Psoas muscle (tissue), 8 donors: ENCODE measurements around the gene PRMT5. TPM values are rescaled to one million over a fixed set of nuclear protein-coding genes. Genes with fewer than 3 reads are reported as not detected.

Experiments
- ATAC-seq, 4 donors: fragments of 200-7000 bp; cut with Tn5 transposase; one replicate each; pipeline ENCODE4 v1.9.1; 2020; ENCODE audit warnings: moderate library complexity in 3 of 4, mild to moderate bottlenecking in 2 of 4
- DNase-seq, 2 donors: peaks; one replicate each; pipeline ENCODE4 v3.0.0-alpha.2; 2020
- H3K27ac ChIP-seq: fragments of 200-600 bp; one replicate; pipeline ENCODE4 v1.8.0; 2022
- H3K27me3 ChIP-seq, 3 donors: fragments of 200-600 bp in 1 of 3; one replicate each; pipeline versions ENCODE4 v1.6.1 to v1.8.0; 2013 to 2022; ENCODE audit warnings: low read length in 2 of 3, mild to moderate bottlenecking in 2 of 3, moderate library complexity in 1 of 3; ENCODE audit not compliant: insufficient read depth in 3 of 3
- H3K36me3 ChIP-seq, 2 donors: fragments of 200-600 bp in 1 of 2; one replicate each; pipeline versions ENCODE4 v1.6.1 to v1.8.0; 2013 to 2022; ENCODE audit warnings: low read depth in 1 of 2, mild to moderate bottlenecking in 1 of 2, moderate library complexity in 1 of 2; ENCODE audit not compliant: insufficient read depth in 1 of 2
- H3K4me1 ChIP-seq: fragments of 200-600 bp; one replicate; pipeline ENCODE4 v1.8.0; 2022
- H3K4me3 ChIP-seq: fragments of 200-600 bp; one replicate; pipeline ENCODE4 v1.8.0; 2022; ENCODE audit warnings: mild to moderate bottlenecking
- H3K9me3 ChIP-seq: fragments of 200-600 bp; one replicate; pipeline ENCODE4 v1.8.0; 2022
- CTCF ChIP-seq: fragments of 200-600 bp; IDR thresholded peaks from one replicate; pipeline ENCODE4 v1.8.0; 2022; ENCODE audit warnings: antibody characterized with exemption
- WGBS, 3 donors: extraction: QIAGEN DNeasy Blood & Tissue Kit; methylation state at CpG; one replicate each; pipeline versions ENCODE4 v1.1.6 to v1.1.7; 2013; 5-methylcytosine and 5-hydroxymethylcytosine counted together
- intact Hi-C, 2 donors: fragments of 100-400 bp; cut with DNase I; formaldehyde crosslinking; loops; one replicate each; pipeline versions ENCODE4 v1.11.0 to v1.14.2; 2022
- polyA plus RNA-seq, 3 donors: library from polyadenylated mRNA; stranded (reverse); fragments of 200-250 nt; gene quantifications; one replicate each; pipeline ENCODE4 v1.2.3, GENCODE V29; 2013
- total RNA-seq, 4 donors: library from RNA; stranded (reverse); fragmentation: NEBNext Ultra II Directional in 2 of 4; extraction: Animal tissue kit (Norgen Biotek cat#: 25700) in 2 of 4; gene quantifications; one replicate each; pipeline versions ENCODE4 v1.2.1 to v1.2.4, GENCODE V29; 2021 to 2023
- donor health status: healthy with polysubstance abuse.
- donor health status: DM: no; HTN: no; CAD: no; lungs with moderate emphysema.
- donor health status: Bipolar disorder and iron deficiency.
- donor health status: healthy.
- donor health status: DM: yes; HTN: yes; CAD: no.
- donor health status: DM: no; HTN: no; CAD: no.
- donor health status: DM: no; HTN: no; CAD: no.
- donor health status: DM: yes; HTN: yes; CAD: no.

The PRMT5 gene
- total and polyA plus RNA-seq, 7 donors = 45.3 to 99.5 (median 76.1) TPM

DNA sequence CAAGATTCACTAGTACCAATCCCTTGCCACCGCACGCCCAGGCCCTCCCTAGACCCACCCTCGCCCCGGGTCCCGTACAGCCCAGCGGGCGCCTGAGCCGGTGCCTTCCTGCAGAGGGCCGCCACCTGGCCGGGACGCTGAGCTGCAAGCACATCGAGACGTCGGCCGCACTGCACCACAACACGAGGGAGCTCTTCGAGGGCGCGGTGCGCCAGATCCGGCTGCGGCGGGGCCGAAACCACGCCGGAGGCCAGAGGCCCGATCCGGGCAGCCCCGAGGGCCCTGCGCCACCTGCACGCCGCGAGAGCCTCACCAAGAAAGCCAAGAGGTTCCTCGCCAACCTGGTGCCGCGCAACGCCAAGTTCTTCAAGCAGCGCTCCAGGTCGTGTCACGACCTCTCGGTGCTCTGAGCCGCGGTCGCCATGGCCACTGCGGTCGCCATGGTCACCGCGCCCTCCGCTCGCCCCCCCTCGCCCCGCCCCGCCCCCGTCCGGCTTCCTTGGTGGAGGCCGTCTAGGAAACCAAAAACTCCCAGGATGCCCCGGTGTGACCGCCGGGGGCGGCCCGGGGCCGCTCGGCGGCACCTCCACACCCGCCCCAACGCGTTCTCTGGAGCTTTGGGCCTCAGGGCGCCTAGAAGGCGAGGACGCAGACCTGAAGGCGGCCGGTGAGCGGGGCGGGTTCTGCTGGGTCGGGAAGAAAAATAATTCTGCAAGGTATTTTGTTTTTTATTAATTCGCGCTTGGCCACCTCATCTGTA, 42.5 kb downstream of the PRMT5 start:
- DNase-seq = peak; percentile 73 to 78
- 4 to 5% (median 4%) methylated on average over 66 to 77 of the region's 77 CpGs for WGBS, 3 donors
- Histone ChIP-seq H3K27me3 (peaks cover 0 to 26% (median 0%) of the 10 kb centered on the region in 3 donors), H3K4me1 (no peaks in the 10 kb centered on the region), H3K27ac (no peak overlapping the region), H3K36me3 (no peaks in the 10 kb centered on the region), H3K9me3 (no peaks in the 10 kb centered on the region), H3K4me3 (peak overlapping the region; percentile 65)
- ATAC-seq = peak; percentile 55 to 75 (median 62)
- intact Hi-C loops = no loop called here
- TF ChIP-seq CTCF = no peak

DNA sequence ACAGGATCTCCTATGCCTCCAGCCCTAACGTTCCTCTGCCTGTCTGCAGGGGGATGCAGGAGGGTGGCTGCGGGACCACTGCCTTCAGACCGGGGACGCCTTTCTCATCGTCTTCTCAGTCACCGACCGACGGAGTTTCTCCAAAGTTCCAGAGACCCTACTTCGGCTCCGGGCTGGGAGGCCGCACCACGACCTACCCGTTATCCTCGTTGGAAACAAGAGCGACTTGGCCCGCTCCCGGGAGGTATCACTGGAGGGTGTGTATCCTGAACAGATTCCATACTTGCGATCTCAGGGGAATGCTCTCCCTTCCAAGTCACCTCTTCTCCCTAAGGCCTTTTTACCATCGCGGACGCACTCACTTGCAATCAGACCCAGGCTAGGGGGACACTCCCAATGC, 43.2 kb downstream of the PRMT5 start:
- H3K4me3 ChIP-seq = peak overlapping the region; percentile 65
- peak in 1 of 2 donors; percentile 57 for DNase-seq
- intact Hi-C loops = no loop called here

DNA sequence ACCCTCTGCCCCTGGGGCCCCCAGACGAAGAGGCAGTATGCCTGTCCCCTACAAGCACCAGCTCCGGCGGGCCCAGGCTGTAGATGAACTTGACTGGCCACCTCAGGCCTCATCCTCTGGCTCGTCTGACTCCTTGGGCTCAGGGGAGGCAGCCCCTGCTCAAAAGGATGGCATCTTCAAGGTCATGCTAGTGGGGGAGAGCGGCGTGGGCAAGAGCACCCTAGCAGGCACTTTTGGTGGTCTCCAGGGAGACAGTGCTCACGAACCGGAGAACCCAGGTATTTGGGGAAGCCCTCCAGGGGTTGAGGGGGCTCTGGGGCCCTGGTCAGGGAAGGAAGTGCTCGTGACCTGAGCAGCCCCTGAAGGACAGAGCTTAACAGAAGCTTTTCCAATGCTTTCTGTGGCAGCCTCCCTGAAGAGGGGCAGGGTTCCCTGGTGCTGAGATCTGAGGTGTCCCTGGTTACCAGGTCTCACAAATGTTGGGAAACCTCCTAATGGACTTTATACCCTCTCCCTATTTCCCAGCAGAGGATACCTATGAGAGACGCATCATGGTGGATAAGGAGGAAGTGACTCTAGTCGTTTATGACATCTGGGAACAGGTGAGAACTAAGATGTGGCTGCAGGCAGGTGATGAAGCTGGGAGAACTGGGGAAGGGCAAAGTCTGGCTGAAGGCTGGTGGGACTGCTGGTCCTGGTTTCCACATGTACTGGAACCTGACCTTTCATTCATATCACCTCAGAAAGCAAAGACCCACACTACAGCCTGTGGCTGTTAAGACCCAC, 44.2 kb downstream of the PRMT5 start:
- no peak overlapping the region for H3K27ac ChIP-seq
- DNase-seq (no peak), ATAC-seq (no peak)
- intact Hi-C loops = no loop called here
- no peaks in the 10 kb centered on the region for H3K9me3 ChIP-seq
- peaks cover 0 to 26% (median 0%) of the 10 kb centered on the region in 3 donors for H3K27me3 ChIP-seq
- 90 to 92% (median 90%) methylated on average over 11 of the region's 11 CpGs for WGBS, 3 donors
- no peak overlapping the region for H3K4me3 ChIP-seq
- no peaks in the 10 kb centered on the region for H3K4me1 ChIP-seq
- no peak for TF ChIP-seq CTCF
- no peaks in the 10 kb centered on the region for H3K36me3 ChIP-seq

More for the DNA sequence above, 43.2 kb downstream of the PRMT5 start:
- 87 to 89% (median 89%) methylated on average over 21 of the region's 21 CpGs for WGBS, 3 donors
- TF ChIP-seq CTCF = no peak
- Histone ChIP-seq H3K4me1 (no peaks in the 10 kb centered on the region), H3K9me3 (no peaks in the 10 kb centered on the region), H3K27me3 (peaks cover 0 to 26% (median 0%) of the 10 kb centered on the region in 3 donors), H3K27ac (no peak overlapping the region), H3K36me3 (no peaks in the 10 kb centered on the region)
- no peak for ATAC-seq

- ATAC-seq (no peak), DNase-seq (no peak)
- no peaks in the 10 kb centered on the region for H3K4me1 ChIP-seq
- H3K27ac ChIP-seq = no peak overlapping the region
- H3K4me3 ChIP-seq = no peak overlapping the region
- H3K36me3 ChIP-seq = peaks cover 0 to 1% of the 10 kb centered on the region in 2 donors
- H3K9me3 ChIP-seq = no peaks in the 10 kb centered on the region
- TF ChIP-seq CTCF = no peak
- intact Hi-C loops = no loop called here
- 87 to 90% (median 89%) methylated on average over 7 of the region's 7 CpGs for WGBS, 3 donors
- H3K27me3 ChIP-seq = peaks cover 0 to 26% (median 0%) of the 10 kb centered on the region in 3 donors
These were observed 45.0 kb downstream of the PRMT5 start for GRCh38 chr14:22884076-22884737.
